PC-3 (cell line): ENCODE data around the gene COPS3.

ENCODE experiments used
- CTCF ChIP-seq: fragments of 300-600 bp; sonication (generic); conservative IDR thresholded peaks from 2 replicates; pipeline ENCODE4 v1.5.1; 2017; ENCODE audit warnings: antibody characterized with exemption, low read depth, mild to moderate bottlenecking, low read length
- EZH2 ChIP-seq: fragments of 300-600 bp; sonication (generic); IDR thresholded peaks from one replicate; pipeline ENCODE4 v1.6.1; 2017; ENCODE audit warnings: antibody characterized with exemption, mild to moderate bottlenecking, low read length; ENCODE audit not compliant: unreplicated experiment
- EZH2phosphoT487 ChIP-seq: fragments of 300-600 bp; sonication (generic); IDR thresholded peaks from 2 replicates; pipeline ENCODE4 v1.6.1; 2018; ENCODE audit warnings: mild to moderate bottlenecking, antibody characterized with exemption, low read length, borderline replicate concordance

GRCh38 chr17:17325228-17325627 lies 44.2 kb upstream of the COPS3 start:
- no peak for TF ChIP-seq CTCF
- TF ChIP-seq EZH2phosphoT487, result no peak
- no peak for TF ChIP-seq EZH2
